ENCODE measurements around the gene TIMM17A.
A peak's percentile ranks its signal among the peaks of the same experiment; 100 is the strongest.
"Not testable (repeated sequence)": the region's sequence is repeated elsewhere in the genome, so short reads cannot be mapped to it uniquely, and the experiment has no call there.

TIMM17A gene

DNA sequence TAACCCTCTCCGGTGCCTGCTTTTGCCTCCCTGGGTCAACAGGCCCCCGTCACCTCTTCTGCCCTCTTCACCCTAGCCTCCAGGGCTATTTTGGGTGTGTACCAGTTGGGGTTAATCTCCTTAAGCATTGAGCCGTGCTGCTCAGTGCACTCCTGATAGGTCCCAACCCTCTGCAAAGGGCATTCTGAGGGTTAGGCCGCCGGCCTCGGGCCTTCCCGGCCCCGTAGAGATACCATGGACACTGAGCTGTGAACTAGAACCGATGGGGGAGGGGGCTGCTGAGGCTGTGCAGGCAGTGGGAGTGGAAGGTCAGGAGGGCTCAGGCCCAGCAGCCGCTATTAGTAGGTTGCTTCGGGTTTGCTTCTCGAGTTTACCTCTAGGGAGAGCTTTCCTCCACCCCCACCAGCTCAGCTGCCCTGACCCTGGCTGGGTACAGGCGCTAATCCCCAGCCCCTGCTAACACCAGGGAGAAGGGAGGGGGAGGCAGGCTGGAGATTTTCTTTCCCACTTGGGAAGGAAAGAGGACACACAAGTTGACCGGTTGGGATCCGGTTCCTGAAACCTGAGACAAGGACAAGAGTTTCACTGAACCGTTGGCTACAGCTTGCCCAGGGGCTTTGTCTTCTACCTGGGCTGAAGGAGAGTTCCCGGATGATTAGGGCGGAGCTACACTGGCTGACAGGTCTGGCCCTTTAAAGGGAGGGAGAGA, 13.7 kb upstream of the TIMM17A start:
- DNase-seq = no peak

- no peak for DNase-seq
These were observed 13.2 kb upstream of the TIMM17A start for GRCh38 chr1:201942129-201942495.

GRCh38 chr1:201944002-201944401, 11.3 kb upstream of the TIMM17A start:
- DNase-seq = no peak

GRCh38 chr1:201944639-201945038, 10.7 kb upstream of the TIMM17A start:
- DNase-seq = no peak

DNA sequence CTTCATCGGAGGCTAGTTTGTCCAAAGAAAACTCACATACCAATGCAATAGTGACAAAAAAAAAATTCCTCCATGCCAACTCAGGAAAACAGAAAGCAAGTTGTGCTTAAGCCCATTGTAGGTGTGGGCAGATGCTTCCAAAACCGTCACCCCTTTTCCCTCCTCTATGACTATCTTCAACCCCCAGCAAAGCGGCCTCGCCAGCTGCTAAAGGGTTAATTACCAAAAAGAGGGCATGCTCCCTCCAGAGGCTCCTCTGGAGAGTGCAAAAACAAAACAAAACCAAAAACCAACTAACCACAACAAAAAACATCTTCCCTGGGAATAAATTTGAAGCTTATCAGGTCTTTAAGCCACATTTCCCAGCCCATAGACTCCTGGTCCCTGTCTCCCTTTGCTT, 10.1 kb upstream of the TIMM17A start:
- no peak for DNase-seq

- DNase-seq = no peak
These were observed 9.5 kb upstream of the TIMM17A start for GRCh38 chr1:201945863-201946223.

GRCh38 chr1:201946224-201946908, 8.9 kb upstream of the TIMM17A start, which contains the start of gene LMOD1:
Gene LMOD1 (minus strand): TSS chr1:201946548. CDS start chr1:201946340, 208 bp downstream.
- DNase-seq = no peak

DNA sequence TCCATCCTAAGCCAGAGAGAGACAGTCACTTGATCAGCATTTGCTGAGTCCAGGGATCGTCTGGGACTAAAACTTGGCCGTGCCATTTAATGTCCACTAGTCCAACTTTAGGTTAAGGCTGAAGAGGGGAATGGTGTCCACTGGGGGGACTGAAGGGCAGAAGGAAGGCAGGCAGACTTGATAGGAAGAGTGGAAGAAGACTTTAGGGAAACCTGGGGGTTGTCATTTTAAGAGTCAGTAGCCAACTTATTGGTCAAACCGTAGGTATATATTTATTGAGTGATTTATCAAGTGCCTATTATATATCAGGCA, 7.7 kb upstream of the TIMM17A start:
- DNase-seq = no peak

DNA sequence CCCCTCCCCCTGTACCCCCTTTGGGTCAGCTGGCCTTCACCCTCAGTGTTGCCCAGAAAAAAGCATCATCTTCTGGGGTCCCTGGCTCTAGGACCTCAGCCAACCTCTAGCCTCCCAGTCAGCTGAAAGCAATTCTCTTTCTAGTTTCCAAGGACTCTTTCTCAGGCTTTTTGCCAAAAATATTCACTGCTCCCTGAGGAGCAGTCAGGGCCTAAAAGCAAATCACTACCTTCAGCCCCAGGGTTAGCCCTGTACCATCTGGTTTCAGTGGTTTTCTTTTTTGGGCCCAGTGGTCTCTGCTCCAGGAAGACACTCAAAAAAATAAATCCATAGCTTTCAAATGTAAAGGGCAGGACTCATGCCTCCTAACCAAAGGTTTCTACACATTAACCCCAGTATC, 5.8 kb upstream of the TIMM17A start:
- no peak for DNase-seq

GRCh38 chr1:201954263-201955008, 867 bp upstream of the TIMM17A start:
- no peak for DNase-seq

DNA sequence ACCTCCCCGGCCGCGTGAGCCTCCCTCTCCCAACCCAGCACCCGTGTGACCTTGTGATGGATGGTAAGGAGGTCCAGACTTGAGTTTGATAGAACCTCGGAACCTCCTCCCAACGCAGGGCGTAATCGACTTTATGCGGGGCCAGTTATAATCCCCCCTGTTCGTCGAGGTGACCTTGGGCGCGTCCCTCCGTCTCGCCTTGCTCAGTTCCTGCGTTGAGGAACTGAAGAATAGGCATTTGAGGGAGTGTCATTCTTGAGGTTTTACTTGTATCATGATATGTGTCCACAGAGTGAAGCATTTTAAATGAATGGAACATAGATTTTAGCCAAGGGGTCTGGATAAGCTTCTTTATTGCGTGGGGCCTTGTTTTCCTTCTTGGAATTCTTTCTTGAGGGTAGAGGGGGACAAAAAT, 433 bp downstream of the TIMM17A start:
- no peak for DNase-seq

GRCh38 chr1:201958348-201958747, 3.0 kb downstream of the TIMM17A start:
- DNase-seq = no peak

- not testable (repeated sequence) for DNase-seq
These were observed 7.1 kb downstream of the TIMM17A start for GRCh38 chr1:201962382-201962781.

GRCh38 chr1:201964261-201964660, 9.0 kb downstream of the TIMM17A start:
- DNase-seq = no peak

DNA sequence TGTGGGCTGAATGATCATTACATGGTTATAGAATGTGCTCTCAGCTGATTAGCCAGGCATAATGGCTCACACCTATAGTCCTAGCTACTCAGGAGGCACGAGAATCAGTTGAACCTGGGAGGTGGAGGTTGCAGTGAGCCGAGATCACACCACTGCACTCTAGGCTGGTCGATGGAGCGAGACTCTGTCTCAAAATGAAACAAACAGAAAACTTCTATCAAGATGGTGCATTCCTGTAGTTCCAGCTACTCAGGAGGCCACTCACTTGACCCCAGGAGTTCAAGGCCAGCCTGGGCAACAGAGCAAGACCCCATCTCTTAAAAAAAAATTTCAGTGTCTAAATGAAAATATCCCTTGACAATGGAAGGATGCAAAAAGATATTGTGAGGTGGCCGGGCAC, 10.9 kb downstream of the TIMM17A start:
- DNase-seq = no peak

DNA sequence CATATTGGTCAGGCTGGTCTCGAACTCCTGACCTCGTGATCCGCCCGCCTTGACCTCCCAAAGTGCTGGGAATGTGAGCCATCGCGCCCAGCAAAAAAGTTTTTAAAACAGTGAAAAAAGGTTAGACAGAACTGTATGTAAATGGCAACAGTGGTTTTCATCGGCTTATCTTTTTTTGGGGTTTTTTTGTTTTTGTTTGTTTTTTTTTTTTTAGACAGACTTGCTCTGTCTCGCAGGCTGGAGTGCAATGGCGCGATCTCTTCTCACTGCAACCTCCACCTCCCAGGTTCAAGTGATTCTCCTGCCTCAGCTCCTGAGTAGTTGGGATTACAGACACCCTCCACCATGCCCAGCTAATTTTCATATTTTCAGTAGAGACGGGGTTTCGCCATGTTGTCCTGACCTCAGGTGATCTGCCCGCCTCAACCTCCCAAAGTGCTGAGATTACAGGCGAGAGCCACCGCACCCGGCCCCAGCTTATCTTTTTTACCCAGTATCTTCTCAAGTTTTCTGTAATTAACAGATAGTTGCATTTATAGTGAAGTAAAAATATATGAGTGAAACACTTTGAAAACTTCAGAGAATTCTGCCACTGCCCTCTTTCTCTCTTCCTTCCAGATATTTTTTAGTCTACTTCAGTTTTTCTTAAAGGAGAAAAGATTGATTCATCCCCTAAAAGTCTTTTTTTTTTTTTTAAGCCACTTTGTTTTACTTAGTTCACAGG, 13.1 kb downstream of the TIMM17A start:
- DNase-seq = no peak

DNA sequence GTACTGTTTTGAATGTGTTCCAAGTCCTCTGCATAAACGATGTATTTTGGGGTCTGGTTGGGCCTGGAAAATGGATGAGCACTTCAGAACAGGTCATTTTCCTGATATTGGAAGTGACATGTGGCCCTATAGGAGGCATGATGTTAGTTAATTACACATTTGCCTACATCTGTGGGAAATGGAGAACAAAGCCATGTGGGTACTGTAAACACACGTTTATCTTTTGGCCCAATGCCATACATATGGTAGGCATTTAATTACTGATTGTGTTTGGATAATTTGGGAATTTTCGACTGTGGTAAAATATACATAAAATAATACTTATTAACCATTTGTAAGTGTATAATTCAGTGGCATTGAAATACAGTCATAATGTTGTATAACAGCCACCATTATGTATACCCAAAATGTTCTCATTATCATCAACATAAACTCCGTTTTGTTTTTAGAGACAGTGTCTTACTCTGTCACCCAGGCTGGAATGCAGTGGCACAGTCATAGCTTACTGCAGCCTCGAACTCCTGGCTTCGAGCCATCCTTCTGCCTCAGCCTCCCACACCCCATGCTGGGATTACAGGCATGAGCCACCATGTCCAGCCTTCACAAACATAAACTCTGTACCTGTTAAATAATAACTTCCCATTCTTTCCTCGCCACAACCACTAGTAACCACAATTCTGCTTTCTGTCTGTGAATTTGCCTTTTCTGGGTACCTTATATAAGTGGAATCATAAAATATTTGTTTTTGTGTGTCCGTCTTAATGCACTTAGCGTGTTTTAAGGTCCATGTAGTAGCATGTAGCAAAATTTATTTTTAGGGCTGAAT, 15.2 kb downstream of the TIMM17A start:
- no peak for DNase-seq

GRCh38 chr1:201982082-201982622, 26.8 kb downstream of the TIMM17A start:
- no peak for DNase-seq

DNA sequence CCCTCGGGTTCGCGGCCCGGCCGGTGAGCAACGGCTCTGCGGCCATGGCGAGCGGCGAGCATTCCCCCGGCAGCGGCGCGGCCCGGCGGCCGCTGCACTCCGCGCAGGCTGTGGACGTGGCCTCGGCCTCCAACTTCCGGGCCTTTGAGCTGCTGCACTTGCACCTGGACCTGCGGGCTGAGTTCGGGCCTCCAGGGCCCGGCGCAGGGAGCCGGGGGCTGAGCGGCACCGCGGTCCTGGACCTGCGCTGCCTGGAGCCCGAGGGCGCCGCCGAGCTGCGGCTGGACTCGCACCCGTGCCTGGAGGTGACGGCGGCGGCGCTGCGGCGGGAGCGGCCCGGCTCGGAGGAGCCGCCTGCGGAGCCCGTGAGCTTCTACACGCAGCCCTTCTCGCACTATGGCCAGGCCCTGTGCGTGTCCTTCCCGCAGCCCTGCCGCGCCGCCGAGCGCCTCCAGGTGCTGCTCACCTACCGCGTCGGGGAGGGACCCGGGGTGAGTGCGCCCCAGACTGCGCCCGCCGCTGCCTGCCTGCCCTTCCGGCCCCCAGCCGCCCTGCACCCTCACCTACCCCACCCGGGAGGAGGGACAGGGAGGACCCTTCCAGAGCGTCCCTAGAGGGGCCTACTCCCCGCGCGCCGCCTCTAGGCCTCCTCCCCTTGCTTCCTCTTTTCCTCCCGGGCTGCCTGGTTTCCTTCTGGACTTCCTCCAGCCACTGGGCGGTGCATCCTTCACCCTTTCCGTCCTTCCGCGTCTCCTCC, 27.5 kb downstream of the TIMM17A start, which contains the start of gene RNPEP:
RNPEP (plus strand) TSS at position 26 of the 757 bp plus-strand sequence; CDS start at position 45, 19 bp downstream.
- DNase-seq = peak; percentile 41

GRCh38 chr1:201983380-201983805, 28.1 kb downstream of the TIMM17A start:
- DNase-seq = no peak

DNA sequence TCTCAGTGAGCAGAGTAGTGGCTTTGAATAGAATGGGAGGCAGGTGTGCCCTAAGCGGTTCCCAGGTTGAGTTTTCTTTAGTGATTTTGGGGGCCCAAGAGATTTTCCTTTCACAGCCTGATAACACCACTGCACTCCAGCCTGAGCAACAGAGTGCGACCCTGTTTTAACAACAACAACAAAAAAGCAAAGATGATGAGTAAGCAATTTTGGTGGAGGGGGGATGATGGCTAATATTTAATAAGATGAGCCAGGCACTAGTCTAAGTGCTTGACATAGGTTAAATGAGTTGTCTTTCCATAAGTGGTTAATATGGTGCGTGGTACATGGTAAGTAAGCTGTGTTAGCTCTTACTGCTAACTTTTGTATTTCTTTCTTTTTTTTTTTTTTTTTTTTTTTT, 29.1 kb downstream of the TIMM17A start:
- DNase-seq = no peak
